Measurements from ENCODE around the gene PLBD2.

PLBD2 gene

GRCh38 chr12:113391650-113392337, 33.4 kb downstream of the PLBD2 start:
- H3K4me3 Mint-ChIP-seq, result no peak overlapping the region
- H3K36me3 Mint-ChIP-seq (ENCODE audit: low read depth), result peaks cover 1% of the 10 kb centered on the region
- no peak overlapping the region for H3K27ac Mint-ChIP-seq
- no peaks in the 10 kb centered on the region for H3K27me3 Mint-ChIP-seq (ENCODE audit: low read depth)
- H3K9me3 Mint-ChIP-seq, result no peaks in the 10 kb centered on the region
- H3K4me1 Mint-ChIP-seq (ENCODE audit: low read depth), result no peaks in the 10 kb centered on the region

DNA sequence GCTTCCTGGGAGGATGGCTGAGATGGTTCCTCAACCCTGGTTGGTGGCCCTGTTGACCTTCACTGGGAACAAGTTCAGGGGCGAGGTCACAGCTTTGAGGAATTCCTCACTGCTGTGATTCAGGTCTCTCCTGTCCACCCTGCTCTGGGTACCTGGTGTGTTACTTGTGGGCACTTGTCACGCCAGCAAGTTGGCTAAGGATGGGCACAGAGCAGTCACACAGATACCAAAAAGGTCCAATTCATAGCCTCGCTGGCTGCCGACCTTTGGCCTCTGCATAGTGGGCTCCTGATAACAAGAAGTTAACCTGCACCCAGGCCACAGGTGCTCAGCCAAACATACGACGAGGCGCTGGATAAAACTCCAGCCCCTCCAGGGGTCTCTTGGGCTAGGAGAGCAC, 34.1 kb downstream of the PLBD2 start:
- peaks cover 1% of the 10 kb centered on the region for H3K36me3 Mint-ChIP-seq (ENCODE audit: low read depth)

DNA sequence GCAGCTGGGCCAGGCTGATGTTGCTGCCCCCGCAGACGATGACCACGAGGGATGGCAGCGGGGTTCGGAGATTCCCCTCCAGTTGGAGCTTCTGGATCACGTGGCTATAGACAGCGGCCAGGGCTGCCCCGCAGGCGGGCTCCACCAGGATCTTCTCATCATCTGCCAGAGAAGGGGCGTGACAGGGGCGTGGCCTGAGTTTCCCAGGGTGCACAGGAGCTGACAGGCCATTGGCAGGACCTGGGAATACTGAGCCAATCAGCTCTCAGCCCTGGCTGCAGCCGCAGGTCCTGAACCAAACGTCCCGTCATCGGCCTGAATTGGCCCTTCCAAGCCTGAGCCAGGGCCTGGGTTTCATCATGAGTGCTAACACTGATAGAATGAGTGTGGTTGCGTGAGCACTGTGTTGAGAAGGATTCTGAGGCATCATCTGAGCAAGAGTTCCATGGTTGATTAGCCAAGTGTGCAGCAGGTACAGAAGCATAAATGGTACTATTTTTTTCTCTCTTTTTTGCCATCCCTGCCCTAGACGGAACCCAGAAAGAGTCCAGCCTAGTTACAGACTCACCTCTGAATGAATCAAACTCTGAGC, 34.7 kb downstream of the PLBD2 start:
- Mint-ChIP-seq H3K36me3 (ENCODE audit: low read depth) (peaks cover 1% of the 10 kb centered on the region), H3K4me1 (ENCODE audit: low read depth) (no peaks in the 10 kb centered on the region), H3K4me3 (no peak overlapping the region), H3K9me3 (no peaks in the 10 kb centered on the region), H3K27ac (no peak overlapping the region), H3K27me3 (ENCODE audit: low read depth) (no peaks in the 10 kb centered on the region)

More for the DNA sequence above, 34.1 kb downstream of the PLBD2 start:
- Mint-ChIP-seq H3K27ac (no peak overlapping the region), H3K9me3 (no peaks in the 10 kb centered on the region), H3K4me3 (no peak overlapping the region), H3K27me3 (ENCODE audit: low read depth) (no peaks in the 10 kb centered on the region), H3K4me1 (ENCODE audit: low read depth) (no peaks in the 10 kb centered on the region)

DNA sequence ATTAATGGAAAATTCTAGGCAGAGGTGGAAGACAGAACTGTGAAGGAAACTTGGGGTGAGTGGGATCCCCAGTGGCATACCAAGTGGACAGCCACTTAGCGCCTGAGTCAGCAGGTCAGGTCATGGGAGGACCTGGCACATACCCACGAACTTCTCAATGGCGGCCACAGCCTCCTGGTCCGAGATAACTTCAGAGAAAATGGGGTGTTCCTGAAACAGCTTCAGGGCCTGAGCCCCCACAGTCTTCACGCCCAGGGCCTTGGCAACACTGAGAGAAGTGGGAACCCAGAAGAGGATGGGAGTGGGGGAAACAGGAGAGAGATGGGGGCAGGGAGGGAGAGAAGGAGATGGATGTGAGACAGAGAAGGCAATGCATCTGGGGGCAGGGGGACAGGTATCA, 35.4 kb downstream of the PLBD2 start:
- no peak overlapping the region for H3K27ac Mint-ChIP-seq
- H3K9me3 Mint-ChIP-seq, result no peaks in the 10 kb centered on the region
- no peak overlapping the region for H3K4me3 Mint-ChIP-seq
- H3K4me1 Mint-ChIP-seq (ENCODE audit: low read depth), result no peaks in the 10 kb centered on the region
- peaks cover 1% of the 10 kb centered on the region for H3K36me3 Mint-ChIP-seq (ENCODE audit: low read depth)
- H3K27me3 Mint-ChIP-seq (ENCODE audit: low read depth), result no peaks in the 10 kb centered on the region

DNA sequence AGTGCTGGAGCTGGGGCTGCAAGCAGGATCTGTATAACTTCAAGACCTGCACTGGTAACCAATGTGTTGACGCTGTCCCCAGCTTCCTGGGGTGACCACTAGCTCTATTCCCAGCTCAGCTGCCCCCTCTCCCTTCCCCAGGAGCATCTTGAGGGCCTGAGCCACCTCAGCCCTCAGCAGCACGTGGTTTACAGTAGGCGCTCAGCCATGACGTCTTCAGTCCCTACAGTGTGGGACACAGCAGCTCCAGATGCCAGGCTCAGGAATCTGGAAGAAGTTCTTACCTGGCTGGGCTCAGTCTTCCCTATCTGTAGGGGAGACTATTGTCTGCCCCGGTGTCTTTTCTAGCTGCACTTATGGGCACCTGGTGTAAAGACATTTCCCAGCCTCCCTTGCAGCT, 36.7 kb downstream of the PLBD2 start:
- Mint-ChIP-seq H3K27me3 (ENCODE audit: low read depth) (no peaks in the 10 kb centered on the region), H3K27ac (no peak overlapping the region)

GRCh38 chr12:113396200-113396599, 37.8 kb downstream of the PLBD2 start:
- H3K9me3 Mint-ChIP-seq, result no peaks in the 10 kb centered on the region
- no peaks in the 10 kb centered on the region for H3K27me3 Mint-ChIP-seq (ENCODE audit: low read depth)
- no peak overlapping the region for H3K27ac Mint-ChIP-seq
- H3K36me3 Mint-ChIP-seq (ENCODE audit: low read depth), result peaks cover under 1% of the 10 kb centered on the region
- no peaks in the 10 kb centered on the region for H3K4me1 Mint-ChIP-seq (ENCODE audit: low read depth)
- H3K4me3 Mint-ChIP-seq, result no peak overlapping the region

More for the DNA sequence above, 36.7 kb downstream of the PLBD2 start:
- Mint-ChIP-seq H3K9me3 (no peaks in the 10 kb centered on the region), H3K4me3 (no peak overlapping the region), H3K4me1 (ENCODE audit: low read depth) (no peaks in the 10 kb centered on the region), H3K36me3 (ENCODE audit: low read depth) (peaks cover 1% of the 10 kb centered on the region)

GRCh38 chr12:113396828-113397496, 38.6 kb downstream of the PLBD2 start:
- no peak overlapping the region for H3K27ac Mint-ChIP-seq
- no peaks in the 10 kb centered on the region for H3K27me3 Mint-ChIP-seq (ENCODE audit: low read depth)

DNA sequence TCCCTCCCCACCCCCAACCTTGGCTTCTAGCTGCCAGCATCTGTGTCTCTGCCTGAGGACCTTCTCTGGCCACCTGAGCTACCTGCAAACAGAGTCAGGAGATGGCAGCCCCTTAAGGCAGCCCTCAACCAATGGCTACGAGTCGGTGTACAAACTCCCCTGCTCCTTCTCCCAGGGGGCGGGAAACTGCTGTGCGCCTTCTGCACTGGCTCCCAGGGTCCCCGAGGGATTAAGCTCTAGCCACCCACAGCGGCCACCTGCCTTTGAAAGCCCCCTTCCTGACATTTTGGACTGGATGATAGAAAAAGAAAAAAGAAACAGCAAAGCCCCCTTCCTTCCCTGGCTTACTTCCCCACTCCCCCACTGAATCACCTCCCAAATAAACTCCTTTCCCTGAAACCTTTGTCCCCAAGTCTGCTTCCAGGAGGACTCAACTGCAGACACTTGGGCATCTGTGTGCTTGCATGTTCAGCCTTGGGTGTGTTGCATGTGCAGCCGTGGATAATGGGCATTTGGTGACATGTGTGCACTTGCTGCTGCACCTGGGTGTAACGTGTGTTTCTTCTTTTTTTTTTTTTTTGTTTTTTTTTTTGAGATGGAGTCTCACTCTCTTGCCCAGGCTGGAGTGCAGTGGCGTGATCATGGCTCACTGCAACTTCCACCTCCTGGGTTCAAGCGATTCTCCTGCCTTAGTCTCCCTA, 39.3 kb downstream of the PLBD2 start:
- Mint-ChIP-seq H3K4me1 (ENCODE audit: low read depth) (no peaks in the 10 kb centered on the region), H3K36me3 (ENCODE audit: low read depth) (no peaks in the 10 kb centered on the region), H3K4me3 (no peak overlapping the region), H3K9me3 (no peaks in the 10 kb centered on the region), H3K27ac (no peak overlapping the region), H3K27me3 (ENCODE audit: low read depth) (no peaks in the 10 kb centered on the region)

More at GRCh38 chr12:113396828-113397496, 38.6 kb downstream of the PLBD2 start:
- Mint-ChIP-seq H3K9me3 (no peaks in the 10 kb centered on the region), H3K36me3 (ENCODE audit: low read depth) (no peaks in the 10 kb centered on the region), H3K4me1 (ENCODE audit: low read depth) (no peaks in the 10 kb centered on the region), H3K4me3 (no peak overlapping the region)

DNA sequence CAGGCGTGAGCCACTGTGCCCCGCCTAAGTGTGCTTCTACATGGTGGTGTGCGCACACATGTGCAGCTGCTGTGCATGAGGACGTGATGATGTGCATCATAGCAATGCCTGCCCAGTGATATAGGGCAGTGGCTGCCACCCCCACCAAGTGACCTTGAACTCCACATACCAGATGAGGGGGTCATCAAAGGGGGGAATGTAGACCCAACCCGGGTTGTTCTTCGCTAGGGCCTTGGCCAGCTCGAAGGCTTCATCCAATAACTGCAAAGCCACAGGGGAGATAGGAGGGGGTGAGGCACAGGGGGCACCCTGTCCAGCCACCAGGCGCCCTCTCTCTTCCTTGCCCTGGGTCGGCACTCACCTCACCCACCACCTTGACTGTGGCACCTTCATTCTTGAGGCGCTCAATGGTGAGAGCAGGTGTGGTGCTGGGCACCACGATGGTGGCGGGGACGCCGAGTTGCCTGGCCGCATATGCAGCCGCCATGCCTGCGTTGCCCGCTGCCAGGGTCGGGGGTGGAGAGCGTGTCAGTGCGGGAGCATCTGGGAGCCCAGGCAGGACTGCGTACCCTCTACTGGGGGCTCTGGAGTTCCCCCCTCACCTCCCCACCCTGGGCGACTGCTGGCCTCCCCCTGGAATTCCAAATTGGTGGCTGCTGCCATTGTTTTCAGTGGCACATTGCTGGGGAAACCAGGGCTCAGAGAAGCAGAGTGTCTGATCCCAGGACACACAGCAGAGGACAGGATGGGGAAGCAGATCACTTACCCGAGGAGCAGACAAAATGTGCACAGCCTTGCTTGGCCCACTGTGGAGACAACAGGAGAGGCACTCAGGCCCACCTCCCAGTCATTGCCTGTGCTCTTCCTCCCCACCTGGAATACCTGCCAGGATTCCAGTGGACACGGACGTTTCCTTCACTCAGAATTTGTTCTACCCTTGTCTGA, 40.2 kb downstream of the PLBD2 start:
- no peaks in the 10 kb centered on the region for H3K4me1 Mint-ChIP-seq (ENCODE audit: low read depth)
- H3K4me3 Mint-ChIP-seq, result no peak overlapping the region
- no peaks in the 10 kb centered on the region for H3K9me3 Mint-ChIP-seq
- H3K27ac Mint-ChIP-seq, result no peak overlapping the region
- H3K27me3 Mint-ChIP-seq (ENCODE audit: low read depth), result no peaks in the 10 kb centered on the region
- H3K36me3 Mint-ChIP-seq (ENCODE audit: low read depth), result no peaks in the 10 kb centered on the region

DNA sequence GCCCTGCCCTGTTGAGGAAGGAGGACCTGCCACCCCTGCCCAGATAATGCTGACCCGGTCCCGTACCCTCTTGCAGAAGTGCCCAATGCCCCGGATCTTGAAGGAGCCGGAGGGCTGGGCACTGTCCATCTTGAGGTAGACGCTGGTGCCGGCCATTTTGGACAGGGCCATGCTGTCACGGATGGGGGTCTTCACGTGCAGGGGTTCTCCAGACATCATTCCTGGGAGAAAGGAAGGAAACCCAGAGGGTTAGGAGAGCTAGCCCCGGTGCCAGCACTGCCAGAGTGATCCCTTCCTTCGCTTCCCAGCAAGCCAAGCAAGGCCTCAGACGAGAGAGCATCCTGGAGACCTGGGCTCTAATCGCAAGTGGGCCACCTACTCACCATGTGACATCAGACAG, 41.1 kb downstream of the PLBD2 start:
- H3K36me3 Mint-ChIP-seq (ENCODE audit: low read depth), result no peaks in the 10 kb centered on the region
- no peak overlapping the region for H3K4me3 Mint-ChIP-seq
- H3K27ac Mint-ChIP-seq, result no peak overlapping the region
- H3K27me3 Mint-ChIP-seq (ENCODE audit: low read depth), result peaks cover 5% of the 10 kb centered on the region
- H3K9me3 Mint-ChIP-seq, result no peaks in the 10 kb centered on the region
- H3K4me1 Mint-ChIP-seq (ENCODE audit: low read depth), result no peaks in the 10 kb centered on the region

DNA sequence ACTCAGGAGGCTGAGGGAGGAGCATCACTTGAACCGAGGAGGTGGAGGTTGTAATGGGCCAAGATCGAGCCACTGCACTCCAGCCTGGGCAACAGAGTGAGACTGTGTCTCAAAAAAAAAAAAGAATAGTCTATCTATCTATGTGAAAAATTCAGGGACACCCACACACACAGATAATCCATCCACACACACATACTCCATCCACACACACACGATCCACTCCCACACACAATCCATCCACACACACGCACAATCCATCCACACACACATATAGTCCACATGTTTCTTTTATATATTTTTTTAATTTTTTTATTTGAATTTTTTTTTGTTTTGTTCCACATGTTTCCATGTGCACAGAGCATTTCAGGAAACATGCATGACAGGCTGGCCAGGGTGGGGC, 42.0 kb downstream of the PLBD2 start:
- no peaks in the 10 kb centered on the region for H3K36me3 Mint-ChIP-seq (ENCODE audit: low read depth)
- no peak overlapping the region for H3K4me3 Mint-ChIP-seq
- H3K4me1 Mint-ChIP-seq (ENCODE audit: low read depth), result no peaks in the 10 kb centered on the region
- H3K27ac Mint-ChIP-seq, result no peak overlapping the region
- no peaks in the 10 kb centered on the region for H3K9me3 Mint-ChIP-seq
- H3K27me3 Mint-ChIP-seq (ENCODE audit: low read depth), result peaks cover 11% of the 10 kb centered on the region

DNA sequence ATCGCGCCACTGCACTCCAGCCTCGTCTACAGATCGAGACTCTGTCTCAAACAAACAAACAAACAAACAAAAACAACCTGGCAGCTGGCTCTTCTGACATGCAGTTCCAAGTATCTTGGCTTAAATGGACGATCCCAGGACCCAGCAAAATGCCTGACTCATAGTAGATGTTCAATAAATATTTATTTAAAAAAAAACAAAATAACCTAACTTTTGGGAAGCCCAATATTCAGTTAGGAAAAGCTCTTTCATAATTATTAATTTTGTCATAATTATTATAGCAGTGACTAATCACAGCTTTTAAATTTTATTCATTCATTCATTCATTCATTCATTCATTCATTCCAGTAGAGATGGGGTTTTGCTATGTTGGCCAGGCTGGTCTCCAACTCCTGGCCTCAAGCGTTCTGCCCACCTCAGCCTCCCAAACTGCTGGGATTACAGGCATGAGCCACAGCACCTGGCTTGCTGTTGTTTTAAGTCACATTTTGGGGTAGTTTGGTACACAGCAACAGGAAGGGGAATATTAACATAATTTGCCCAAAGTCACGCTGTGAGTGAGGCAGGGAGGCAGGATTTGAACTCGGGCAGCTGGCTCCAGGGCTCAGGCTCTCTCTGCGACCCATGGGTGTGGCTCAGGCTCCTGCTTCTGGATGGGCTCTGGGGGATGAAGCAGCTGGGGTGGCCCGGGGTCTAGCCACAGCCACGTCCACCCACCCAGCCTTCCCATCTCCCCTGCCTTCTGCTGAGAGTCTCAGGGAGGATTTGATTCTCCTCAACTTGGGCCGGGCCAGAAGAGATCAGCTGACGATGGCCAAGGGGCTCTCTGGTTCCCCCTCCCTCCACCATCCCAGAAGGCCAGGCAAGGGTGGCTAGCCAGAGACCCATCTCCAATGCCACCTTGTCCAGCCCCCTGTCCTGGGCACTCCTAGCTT, 42.9 kb downstream of the PLBD2 start:
- H3K36me3 Mint-ChIP-seq (ENCODE audit: low read depth), result no peaks in the 10 kb centered on the region
- no peaks in the 10 kb centered on the region for H3K4me1 Mint-ChIP-seq (ENCODE audit: low read depth)
- H3K4me3 Mint-ChIP-seq, result no peak overlapping the region
- H3K9me3 Mint-ChIP-seq, result no peaks in the 10 kb centered on the region
- peaks cover 21% of the 10 kb centered on the region for H3K27me3 Mint-ChIP-seq (ENCODE audit: low read depth)
- no peak overlapping the region for H3K27ac Mint-ChIP-seq

DNA sequence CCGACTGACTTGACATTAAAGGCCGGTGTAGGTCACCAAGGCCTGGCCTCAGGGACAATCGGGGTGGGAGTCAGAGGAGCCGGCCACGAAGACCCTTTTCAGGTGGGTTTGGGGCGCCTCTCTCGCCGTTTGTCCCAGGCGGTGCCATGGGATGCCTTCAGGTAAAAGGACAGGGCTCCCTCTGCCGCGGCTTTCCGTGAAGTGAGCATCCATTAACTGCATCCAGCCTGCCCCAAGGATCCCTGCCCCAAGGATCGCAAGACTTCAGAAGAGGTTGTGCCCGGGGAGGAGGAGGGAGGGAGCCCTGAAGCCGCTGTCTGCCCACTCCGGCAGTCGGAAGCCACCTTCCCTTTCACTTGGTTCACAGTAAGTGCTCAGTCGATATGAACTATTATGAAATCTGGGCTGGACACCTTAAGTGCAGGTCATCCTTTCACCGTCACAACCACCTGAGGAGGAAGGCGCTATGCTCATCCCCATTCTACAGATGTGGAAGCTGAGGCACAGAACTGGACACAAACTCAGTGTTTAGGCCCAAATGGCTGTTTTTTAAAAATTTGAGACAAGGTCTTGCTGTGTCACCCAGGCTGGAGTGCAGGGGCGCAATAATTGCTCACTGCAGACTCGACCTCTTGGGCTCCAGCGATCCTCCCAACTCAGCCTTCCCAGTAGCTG, 44.3 kb downstream of the PLBD2 start:
- Mint-ChIP-seq H3K9me3 (no peaks in the 10 kb centered on the region), H3K4me3 (no peak overlapping the region), H3K4me1 (ENCODE audit: low read depth) (no peaks in the 10 kb centered on the region)

More for the DNA sequence above, 44.3 kb downstream of the PLBD2 start:
- Mint-ChIP-seq H3K27me3 (ENCODE audit: low read depth) (peaks cover 24% of the 10 kb centered on the region), H3K27ac (no peak overlapping the region), H3K36me3 (ENCODE audit: low read depth) (no peaks in the 10 kb centered on the region)

Data from T-helper 1 cell treated with Interleukin-12 subunit alpha and Interleukin-12 subunit beta and Interleukin-4 antibody, amounts not matched to agents 30 μg/mL and 1 μg/mL, for 36 hours (primary cell).